ENCODE data around the gene MELK. TPM values are rescaled to one million over a fixed set of nuclear protein-coding genes. Genes with fewer than 3 reads are reported as not detected.

The MELK gene
- total RNA-seq, 4 donors from 2014 or later, result 0.29 TPM; not detected in 3

DNA sequence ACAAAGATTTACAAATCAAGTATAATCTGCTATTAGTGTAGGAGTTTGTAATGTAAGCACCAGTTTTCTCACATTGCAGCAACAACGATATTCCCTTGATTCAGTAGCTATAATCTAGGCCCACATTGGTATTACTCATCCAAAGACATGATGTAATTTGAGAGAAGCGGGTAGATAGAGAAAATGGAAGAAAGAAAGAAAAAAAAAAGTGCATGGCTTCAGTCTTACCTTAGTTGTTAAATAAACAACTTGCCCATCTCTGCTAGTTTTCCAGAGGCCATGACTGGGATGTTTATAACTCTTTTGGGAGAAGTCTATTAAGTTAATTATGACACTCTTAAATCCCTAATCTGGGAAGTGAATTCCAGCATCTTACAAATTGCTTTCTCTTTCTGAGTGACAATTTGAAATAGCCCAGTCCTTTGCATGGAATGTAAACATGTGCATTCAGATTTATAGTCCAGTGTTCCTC is 2.8 kb downstream of the MELK start:
- DNase-seq (no peak), ATAC-seq (no peak)
- no peak for TF ChIP-seq POLR2A (IDR thresholded peaks at IDR 0.05)
- TF ChIP-seq, protein P1, sequence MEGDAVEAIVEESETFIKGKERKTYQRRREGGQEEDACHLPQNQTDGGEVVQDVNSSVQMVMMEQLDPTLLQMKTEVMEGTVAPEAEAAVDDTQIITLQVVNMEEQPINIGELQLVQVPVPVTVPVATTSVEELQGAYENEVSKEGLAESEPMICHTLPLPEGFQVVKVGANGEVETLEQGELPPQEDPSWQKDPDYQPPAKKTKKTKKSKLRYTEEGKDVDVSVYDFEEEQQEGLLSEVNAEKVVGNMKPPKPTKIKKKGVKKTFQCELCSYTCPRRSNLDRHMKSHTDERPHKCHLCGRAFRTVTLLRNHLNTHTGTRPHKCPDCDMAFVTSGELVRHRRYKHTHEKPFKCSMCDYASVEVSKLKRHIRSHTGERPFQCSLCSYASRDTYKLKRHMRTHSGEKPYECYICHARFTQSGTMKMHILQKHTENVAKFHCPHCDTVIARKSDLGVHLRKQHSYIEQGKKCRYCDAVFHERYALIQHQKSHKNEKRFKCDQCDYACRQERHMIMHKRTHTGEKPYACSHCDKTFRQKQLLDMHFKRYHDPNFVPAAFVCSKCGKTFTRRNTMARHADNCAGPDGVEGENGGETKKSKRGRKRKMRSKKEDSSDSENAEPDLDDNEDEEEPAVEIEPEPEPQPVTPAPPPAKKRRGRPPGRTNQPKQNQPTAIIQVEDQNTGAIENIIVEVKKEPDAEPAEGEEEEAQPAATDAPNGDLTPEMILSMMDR (IDR thresholded peaks at IDR 0.05 in 4 of 5, conservative IDR thresholded peaks at IDR 0.05 in 1 of 5), result no peak
- Histone ChIP-seq H3K9me3 (no peaks in the 10 kb centered on the region), H3K36me3 (no peaks in the 10 kb centered on the region), H3K27me3 (no peaks in the 10 kb centered on the region), H3K4me3 (no peak overlapping the region), H3K4me1 (peaks cover 8 to 9% of the 10 kb centered on the region in 2 donors), H3K27ac (no peak overlapping the region)
- in situ Hi-C loops (cut with MboI; ENCODE audit: low sequenced_read_pairs in 4 of 4), result loop anchor here in 1 of 4 donors (25.0 kb wide), 1 partner anchor 112 kb away; no protein-coding TSS in a partner anchor
- intact Hi-C loops (cut with DNase I; ENCODE audit: low total_unique reads), result no loop called here

DNA sequence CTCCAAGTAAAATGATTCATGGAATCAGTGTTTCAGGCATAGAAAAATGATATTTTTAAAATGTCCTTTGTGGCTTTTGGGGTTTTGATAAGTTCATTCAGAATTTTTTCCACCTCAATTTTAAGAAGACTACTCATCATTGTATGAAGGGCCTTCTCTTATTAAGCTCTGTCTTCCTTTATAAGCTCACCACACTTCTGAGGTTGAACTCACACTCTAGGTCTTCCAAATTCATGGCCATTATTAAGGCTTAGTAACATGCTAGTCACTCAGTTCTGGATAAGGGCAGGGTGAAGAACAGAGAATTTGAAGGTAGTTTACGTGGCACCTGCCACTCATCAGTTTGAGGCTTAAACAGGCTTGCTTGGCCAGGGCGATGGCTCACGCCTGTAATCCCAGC is 4.2 kb downstream of the MELK start:
- Histone ChIP-seq H3K36me3 (no peaks in the 10 kb centered on the region), H3K27ac (no peak overlapping the region), H3K9me3 (no peaks in the 10 kb centered on the region), H3K4me3 (no peak overlapping the region), H3K27me3 (no peaks in the 10 kb centered on the region), H3K4me1 (peaks cover 8 to 9% of the 10 kb centered on the region in 2 donors)
- ATAC-seq (no peak), DNase-seq (no peak)
- intact Hi-C loops (cut with DNase I; ENCODE audit: low total_unique reads) (no loop called here), in situ Hi-C loops (cut with MboI; ENCODE audit: low sequenced_read_pairs in 4 of 4) (loop anchor here in 1 of 4 donors (25.0 kb wide), 1 partner anchor 110 kb away; no protein-coding TSS in a partner anchor)
- TF ChIP-seq POLR2A (IDR thresholded peaks at IDR 0.05), result no peak

DNA sequence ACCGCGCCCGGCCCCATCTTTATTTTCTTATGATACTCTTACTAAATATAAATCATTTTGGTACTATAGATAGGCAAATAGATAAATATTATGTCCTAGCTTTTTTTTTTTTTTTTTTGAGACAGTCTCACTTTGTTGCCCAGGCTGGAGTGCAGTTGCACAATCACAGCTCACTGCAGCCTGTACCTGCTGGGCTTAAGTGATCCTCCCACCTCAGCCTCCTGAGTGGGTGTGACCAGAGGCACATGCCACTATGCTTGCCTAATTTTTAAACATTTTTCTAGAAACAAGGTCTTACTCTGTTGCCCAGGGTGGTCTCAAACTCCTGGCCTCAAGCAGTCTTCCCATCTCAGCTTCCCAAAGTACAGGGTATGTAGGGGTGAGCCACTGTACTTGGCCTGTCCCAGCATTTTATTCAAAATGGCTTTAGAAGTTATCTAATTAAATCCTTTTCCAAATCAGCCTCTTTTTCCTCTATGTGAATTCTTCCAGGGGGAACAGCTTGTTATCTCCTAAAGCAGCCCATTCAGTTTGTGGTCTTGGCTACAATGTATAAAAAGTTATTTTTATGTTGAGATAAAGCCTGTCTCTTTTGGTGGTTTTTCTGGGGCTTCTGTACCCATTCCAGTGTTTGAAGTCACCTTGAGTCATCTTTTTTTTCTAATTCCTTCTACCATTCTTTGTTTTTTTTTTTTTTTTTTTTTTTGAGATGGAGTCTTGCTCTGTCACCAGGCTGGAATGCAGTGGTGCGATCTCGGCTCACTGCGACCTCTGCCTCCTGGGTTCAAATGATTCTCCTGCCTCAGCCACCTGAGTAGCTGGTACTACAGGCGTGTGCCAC is 12.1 kb downstream of the MELK start:
- Histone ChIP-seq H3K36me3 (no peaks in the 10 kb centered on the region), H3K27ac (no peak overlapping the region), H3K9me3 (no peaks in the 10 kb centered on the region), H3K4me1 (no peaks in the 10 kb centered on the region), H3K27me3 (no peaks in the 10 kb centered on the region), H3K4me3 (no peak overlapping the region)
- TF ChIP-seq, protein P1 (IDR thresholded peaks at IDR 0.05 in 4 of 5, conservative IDR thresholded peaks at IDR 0.05 in 1 of 5), result no peak
- TF ChIP-seq POLR2A (IDR thresholded peaks at IDR 0.05), result no peak
- intact Hi-C loops (cut with DNase I; ENCODE audit: low total_unique reads) (no loop called here), in situ Hi-C loops (cut with MboI; ENCODE audit: low sequenced_read_pairs in 4 of 4) (loop anchor here in 1 of 4 donors (25.0 kb wide), 1 partner anchor 102 kb away; no protein-coding TSS in a partner anchor)
- DNase-seq, result no peak
- ATAC-seq, result no peak

DNA sequence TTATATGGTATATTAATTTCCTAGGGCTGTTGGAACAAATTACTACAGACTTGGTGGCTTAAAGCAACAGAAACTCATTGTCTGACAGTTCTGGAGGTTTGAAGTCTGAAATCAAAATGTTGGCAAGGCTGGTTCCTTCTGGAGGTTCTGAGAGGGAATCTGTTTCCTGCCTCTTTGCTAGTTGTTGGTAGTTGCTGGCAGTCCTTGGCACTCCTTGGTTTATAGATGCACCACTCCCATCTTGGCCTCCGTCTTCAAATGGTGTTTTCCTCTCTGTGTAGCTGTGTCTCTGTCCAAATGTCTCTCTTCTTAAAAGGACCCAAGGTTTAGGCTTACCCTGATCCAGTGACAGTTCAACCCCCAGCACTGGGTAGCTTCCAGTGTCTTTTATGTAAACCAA is 17.5 kb downstream of the MELK start:
- no peak for DNase-seq
- no peak for ATAC-seq
- Histone ChIP-seq H3K27ac (no peak overlapping the region), H3K4me1 (no peaks in the 10 kb centered on the region), H3K36me3 (no peaks in the 10 kb centered on the region), H3K4me3 (no peak overlapping the region), H3K9me3 (no peaks in the 10 kb centered on the region), H3K27me3 (no peaks in the 10 kb centered on the region)
- no peak for TF ChIP-seq POLR2A (IDR thresholded peaks at IDR 0.05)
- TF ChIP-seq, protein P1 (IDR thresholded peaks at IDR 0.05 in 4 of 5, conservative IDR thresholded peaks at IDR 0.05 in 1 of 5), result no peak
- in situ Hi-C loops (cut with MboI; ENCODE audit: low sequenced_read_pairs in 4 of 4) (loop anchor here in 1 of 4 donors (25.0 kb wide), 1 partner anchor 97 kb away; no protein-coding TSS in a partner anchor), intact Hi-C loops (cut with DNase I; ENCODE audit: low total_unique reads) (no loop called here)

All from gastrocnemius medialis (tissue), 4 donors.